Keratinocyte (primary cell): Measurements from ENCODE around the gene PPM1M. TPM values are rescaled to one million over a fixed set of nuclear protein-coding genes. Genes with fewer than 3 reads are reported as not detected.

Experiments
- DNase-seq: peaks from one replicate; pipeline ENCODE4 v3.0.0-alpha.2; 2011; ENCODE audit warnings: low read depth, missing footprints, low spot score
- FAIRE-seq: peaks from 2 replicates; lab custom pipeline; 2011; peaks lifted over from hg19 to GRCh38; lab: Jason Lieb, UNC
- H2AFZ ChIP-seq: 2 replicates; pipeline ENCODE4 v1.6.0; 2012; ENCODE audit warnings: low read length, control low read depth, inconsistent platforms; ENCODE audit not compliant: control insufficient read depth
- H3K27ac ChIP-seq: 2 replicates; pipeline ENCODE4 v1.5.1; 2011; ENCODE audit warnings: low read length; ENCODE audit not compliant: control insufficient read depth, insufficient read depth
- H3K27me3 ChIP-seq: 3 replicates; pipeline ENCODE4 v1.6.0; 2011; ENCODE audit warnings: low read length; ENCODE audit not compliant: control insufficient read depth, insufficient read depth; ENCODE audit errors: extremely low read depth
- H3K36me3 ChIP-seq, 2 experiments: 2 replicates in 1 of 2; 3 replicates in 1 of 2; pipeline ENCODE4 v1.5.1; 2011; ENCODE audit warnings: low read length in 2 of 2, mild to moderate bottlenecking in 1 of 2; ENCODE audit not compliant: control insufficient read depth in 2 of 2, insufficient read depth in 2 of 2; ENCODE audit errors: extremely low read depth in 1 of 2
- H3K4me1 ChIP-seq: 3 replicates; pipeline ENCODE4 v1.5.1; 2011; ENCODE audit warnings: low read length; ENCODE audit not compliant: control insufficient read depth, insufficient read depth; ENCODE audit errors: extremely low read depth
- H3K4me2 ChIP-seq: 3 replicates; pipeline ENCODE4 v1.6.0; 2011; ENCODE audit warnings: low read depth, low read length; ENCODE audit not compliant: control insufficient read depth, insufficient read depth; ENCODE audit errors: extremely low read depth
- H3K4me3 ChIP-seq, 3 experiments: fragments of 200-600 bp in 1 of 3; sonication (generic) in 1 of 3; 2 replicates in 2 of 3; 3 replicates in 1 of 3; pipeline ENCODE4 v1.5.1; 2011 to 2016; ENCODE audit warnings: low read length in 3 of 3, mild to moderate bottlenecking in 3 of 3, control low read depth in 2 of 3, inconsistent platforms in 1 of 3, low read depth in 1 of 3, mixed read lengths in 1 of 3, mixed run types in 1 of 3, moderate library complexity in 1 of 3; ENCODE audit not compliant: control insufficient read depth in 2 of 3, insufficient read depth in 2 of 3; ENCODE audit errors: extremely low read depth in 1 of 3
- H3K79me2 ChIP-seq: 2 replicates; pipeline ENCODE4 v1.6.0; 2012; ENCODE audit warnings: low read length; ENCODE audit not compliant: control insufficient read depth, insufficient read depth
- H3K9ac ChIP-seq: 3 replicates; pipeline ENCODE4 v1.6.0; 2011; ENCODE audit warnings: low read length; ENCODE audit not compliant: control insufficient read depth, insufficient read depth; ENCODE audit errors: extremely low read depth
- H3K9me1 ChIP-seq: 3 replicates; pipeline ENCODE4 v1.6.0; 2011; ENCODE audit warnings: low read length; ENCODE audit not compliant: control insufficient read depth, insufficient read depth; ENCODE audit errors: extremely low read depth
- H3K9me3 ChIP-seq: 2 replicates; pipeline ENCODE4 v1.5.1; 2012; ENCODE audit warnings: low read depth, low read length; ENCODE audit not compliant: control insufficient read depth
- H4K20me1 ChIP-seq: 3 replicates; pipeline ENCODE4 v1.6.0; 2011; ENCODE audit warnings: low read length; ENCODE audit not compliant: control insufficient read depth, insufficient read depth; ENCODE audit errors: extremely low read depth
- CTCF ChIP-seq, 3 experiments: IDR thresholded peaks in 1 of 3; conservative IDR thresholded peaks in 1 of 3; optimal IDR thresholded peaks in 1 of 3; 2 replicates in 2 of 3; 3 replicates in 1 of 3; pipeline versions ENCODE3 to v1.5.1; 2011; ENCODE audit warnings: low read length in 3 of 3, mild to moderate bottlenecking in 3 of 3, moderate library complexity in 2 of 3, control low read depth in 1 of 3, inconsistent platforms in 1 of 3; ENCODE audit not compliant: insufficient read depth in 2 of 3; ENCODE audit errors: extremely low read depth in 1 of 3
- EZH2 ChIP-seq: IDR thresholded peaks from one replicate; pipeline ENCODE4 v1.6.1; 2012; ENCODE audit warnings: inconsistent platforms, mild to moderate bottlenecking, low read length, moderate library complexity
- dilution Hi-C: fragments of 300-500 bp; cut with MboI; formaldehyde crosslinking; loops from one replicate; pipeline ENCODE4 v1.7.0; 2020; ENCODE audit warnings: low sequenced_read_pairs; ENCODE audit not compliant: extremely low pct_ligation_motif_present
- polyA plus RNA-seq, 5 experiments: library from polyadenylated mRNA; depleted of rRNA in 3 of 5; stranded (reverse) in 3 of 5; stranded (forward) in 1 of 5; unstranded in 1 of 5; fragments of >200 nt; gene quantifications; 1 replicate in 1 of 5; 2 replicates in 3 of 5; 3 replicates in 1 of 5; pipeline versions ENCODE4 v1.2.1 to v1.2.3, GENCODE V29; 2011 to 2012; ENCODE audit warnings: missing spikeins in 2 of 5, low read depth in 1 of 5, low replicate concordance in 1 of 5

Gene PPM1M
- polyA plus RNA-seq, 1 donor (not counting 4 experiments of a cell fraction or from before 2014, with no cell fraction given), result 6.4 TPM

GRCh38 chr3:52222319-52223221 lies 23.0 kb upstream of the PPM1M start:
- peaks cover 0 to under 1% of the 10 kb centered on the region in 2 experiments for H3K36me3 ChIP-seq
- H3K27me3 ChIP-seq, result no peaks in the 10 kb centered on the region
- TF ChIP-seq EZH2, result no peak
- no peak for TF ChIP-seq CTCF (optimal IDR thresholded peaks at IDR 0.05 in 1 of 3, IDR thresholded peaks at IDR 0.05 in 1 of 3, conservative IDR thresholded peaks at IDR 0.05 in 1 of 3; ENCODE audit: extremely low read depth in 1 of 3, insufficient read depth in 2 of 3, low read length in 3 of 3)
- H3K9me3 ChIP-seq, result no peaks in the 10 kb centered on the region
- no peaks in the 10 kb centered on the region for H4K20me1 ChIP-seq
- dilution Hi-C loops, result no loop called here
- no peak overlapping the region for H2AFZ ChIP-seq
- H3K4me2 ChIP-seq, result no peak overlapping the region
- H3K4me3 ChIP-seq, result no peak overlapping the region
- peaks cover 9% of the 10 kb centered on the region for H3K4me1 ChIP-seq
- H3K79me2 ChIP-seq, result no peaks in the 10 kb centered on the region
- H3K9me1 ChIP-seq, result peaks cover 2% of the 10 kb centered on the region
- FAIRE-seq (no peak), DNase-seq (no peak)
- H3K27ac ChIP-seq, result no peak overlapping the region
- H3K9ac ChIP-seq, result no peak overlapping the region

DNA sequence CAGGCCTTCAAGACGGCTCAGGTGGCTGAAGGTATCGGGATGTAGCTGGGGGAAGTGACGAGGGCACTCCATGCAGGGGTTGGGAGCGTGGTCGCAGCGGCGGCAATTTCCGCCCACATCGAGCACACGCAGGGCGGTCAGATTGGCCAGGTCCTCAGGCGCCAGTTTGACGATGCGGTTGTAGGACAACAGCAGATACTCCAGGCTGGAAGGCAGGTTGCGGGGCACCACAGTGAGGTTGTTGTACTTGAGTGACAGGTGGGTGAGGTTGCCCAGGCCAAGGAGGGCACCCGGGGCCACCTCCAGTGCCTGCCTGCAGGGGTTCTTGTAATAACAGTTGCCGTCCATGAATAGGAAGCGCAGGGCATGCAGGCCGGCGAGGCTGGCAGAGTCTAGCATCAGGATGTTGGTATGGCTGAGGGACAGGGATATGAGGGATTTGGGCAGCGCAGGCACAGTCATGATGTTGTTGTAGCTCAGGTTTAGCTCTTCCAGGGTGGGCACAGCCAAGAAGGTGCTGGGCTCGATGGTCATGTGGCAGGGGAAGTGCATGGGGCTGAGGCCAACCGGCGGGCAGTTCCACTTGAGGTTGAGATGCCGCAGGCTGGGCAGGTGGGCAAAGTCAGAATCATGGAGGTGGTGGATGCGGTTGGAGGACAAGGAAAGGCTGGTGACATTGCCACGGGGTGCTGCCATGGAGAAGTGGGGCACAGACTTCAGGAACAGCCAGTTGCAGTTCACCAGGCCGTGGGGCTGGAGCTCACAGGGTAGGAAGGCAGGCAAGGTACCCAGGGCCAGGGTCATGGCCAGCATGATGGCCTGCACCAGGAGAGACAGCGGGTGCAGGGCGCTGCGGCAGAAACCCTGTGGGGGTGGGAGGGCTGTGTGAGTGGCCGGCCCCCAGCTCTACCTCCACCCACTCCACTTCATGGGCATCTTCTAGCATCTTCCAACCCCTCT lies 21.8 kb upstream of the PPM1M start:
- dilution Hi-C loops, result no loop called here
- Histone ChIP-seq H3K27ac (no peak overlapping the region), H3K4me1 (no peaks in the 10 kb centered on the region), H4K20me1 (no peaks in the 10 kb centered on the region), H3K36me3 (peaks cover 7% of the 10 kb centered on the region in 2 experiments), H3K9me1 (peaks cover 2% of the 10 kb centered on the region), H3K4me2 (no peak overlapping the region), H3K9ac (no peak overlapping the region), H3K4me3 (no peak overlapping the region), H3K79me2 (no peaks in the 10 kb centered on the region), H2AFZ (no peak overlapping the region), H3K27me3 (no peaks in the 10 kb centered on the region), H3K9me3 (no peaks in the 10 kb centered on the region)
- TF ChIP-seq EZH2 (no peak), CTCF (optimal IDR thresholded peaks at IDR 0.05 in 1 of 3, IDR thresholded peaks at IDR 0.05 in 1 of 3, conservative IDR thresholded peaks at IDR 0.05 in 1 of 3; ENCODE audit: extremely low read depth in 1 of 3, insufficient read depth in 2 of 3, low read length in 3 of 3) (no peak)
- FAIRE-seq (no peak), DNase-seq (no peak)
